GM19239 (cell line): ENCODE results near the gene KNTC1.
"Not testable (repeated sequence)": the region's sequence is repeated elsewhere in the genome, so short reads cannot be mapped to it uniquely, and the experiment has no call there.

Experiments used
- DNase-seq: peaks from one replicate; pipeline ENCODE4 v3.0.0; 2011; ENCODE audit warnings: low spot score; ENCODE audit not compliant: insufficient read length
- FAIRE-seq: peaks from 2 replicates; lab custom pipeline; 2011; peaks lifted over from hg19 to GRCh38; lab: Jason Lieb, UNC

The KNTC1 gene

DNA sequence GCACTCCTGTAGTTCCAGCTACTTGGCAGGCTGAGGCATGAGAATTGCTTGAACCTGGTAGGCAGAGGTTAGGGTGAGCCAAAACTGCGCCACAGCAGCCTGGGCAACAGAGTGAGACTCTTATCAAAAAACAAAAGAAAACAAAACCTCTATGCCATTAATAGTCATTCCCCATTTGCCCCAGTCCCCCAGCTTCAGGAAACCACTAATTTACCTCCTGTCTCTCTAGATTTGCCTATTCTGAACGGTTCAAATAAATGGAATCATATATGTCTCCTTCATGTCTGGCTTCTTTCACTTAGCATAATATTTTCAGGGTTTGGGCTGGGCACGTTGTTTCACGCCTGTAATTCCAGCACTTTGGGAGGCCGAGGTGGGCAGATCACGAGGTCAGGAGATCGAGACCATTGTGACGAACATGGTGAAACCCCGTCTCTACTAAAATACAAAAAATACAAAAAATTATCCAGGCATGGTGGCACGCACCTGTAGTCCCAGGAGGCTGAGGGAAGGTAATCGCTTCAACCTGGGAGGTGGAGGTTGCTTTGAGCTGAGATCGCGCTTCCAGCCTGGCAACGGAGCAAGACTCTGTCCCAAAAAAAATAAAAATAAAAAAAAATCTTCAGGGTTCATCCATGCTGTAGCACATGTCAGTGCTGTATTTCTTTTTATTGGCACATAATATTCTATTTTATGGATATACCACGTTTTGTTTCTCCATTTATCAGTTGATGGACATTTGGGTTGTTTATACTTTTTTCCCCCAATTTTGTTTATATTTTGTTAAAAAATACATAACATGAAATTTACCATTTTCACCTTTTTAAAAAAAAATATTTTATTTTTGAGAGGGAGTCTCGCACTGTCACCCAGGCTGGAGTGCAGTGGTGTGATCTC lies 31.9 kb downstream of the KNTC1 start:
- DNase-seq = no peak
- FAIRE-seq = peak; percentile 94

DNA sequence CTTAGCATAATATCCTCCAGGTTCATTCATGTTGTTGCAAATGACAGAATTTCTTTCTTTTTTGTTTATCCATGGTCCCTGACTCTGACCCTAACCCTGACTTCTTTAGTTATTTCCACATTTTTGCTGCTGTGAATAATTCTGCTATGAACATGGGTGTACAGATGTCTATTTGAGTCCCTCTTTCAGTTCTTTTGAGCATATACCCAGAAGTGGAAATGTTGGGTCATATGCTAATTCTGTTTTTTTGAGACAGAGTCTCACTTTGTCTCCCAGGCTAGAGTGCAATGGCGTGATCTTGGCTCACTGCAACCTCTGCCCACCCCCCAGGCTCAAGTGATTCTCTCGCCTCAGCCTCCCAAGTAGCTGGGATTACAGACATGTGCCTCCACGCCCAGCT lies 33.1 kb downstream of the KNTC1 start:
- FAIRE-seq = peak; percentile 28
- DNase-seq = no peak

DNA sequence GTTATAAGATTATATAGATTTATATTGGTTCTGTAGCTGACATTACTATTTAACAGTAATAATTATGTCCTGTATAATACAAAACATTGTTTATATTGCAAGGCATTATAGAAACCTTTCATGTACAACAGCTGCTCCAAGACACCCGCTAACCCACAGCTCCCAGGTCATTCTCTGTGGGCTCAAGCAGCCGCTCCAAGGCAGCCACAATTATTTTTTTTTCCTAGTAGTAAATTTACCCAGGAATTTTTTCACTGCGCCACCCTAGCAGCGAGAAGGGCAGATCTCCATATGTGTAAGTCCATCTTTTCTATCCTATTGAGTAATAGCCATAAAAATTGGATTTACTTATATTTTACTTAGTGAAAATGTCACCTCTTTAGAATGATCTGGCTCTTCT lies 36.3 kb downstream of the KNTC1 start:
- DNase-seq (no peak), FAIRE-seq (no peak)

DNA sequence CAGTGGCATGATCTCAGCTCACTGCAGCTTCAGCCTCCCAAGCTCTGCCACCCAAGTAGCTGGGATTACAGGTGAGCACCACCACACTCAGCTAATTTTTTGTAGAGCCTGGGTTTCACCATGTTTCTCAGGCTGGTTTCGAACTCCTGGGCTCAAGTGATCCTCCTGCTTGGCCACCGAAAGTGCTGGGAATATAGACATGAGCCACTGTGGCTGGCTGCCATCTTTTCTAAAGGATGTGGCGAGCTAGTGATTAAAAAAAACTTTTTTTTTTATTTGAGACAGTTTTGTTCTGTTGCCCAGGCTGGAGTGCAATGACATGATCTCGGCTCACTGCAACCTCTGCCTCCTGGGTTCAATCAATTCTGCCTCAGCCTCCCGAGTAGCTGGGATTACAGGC lies 39.8 kb downstream of the KNTC1 start:
- FAIRE-seq, DNase-seq: not testable (repeated sequence)

DNA sequence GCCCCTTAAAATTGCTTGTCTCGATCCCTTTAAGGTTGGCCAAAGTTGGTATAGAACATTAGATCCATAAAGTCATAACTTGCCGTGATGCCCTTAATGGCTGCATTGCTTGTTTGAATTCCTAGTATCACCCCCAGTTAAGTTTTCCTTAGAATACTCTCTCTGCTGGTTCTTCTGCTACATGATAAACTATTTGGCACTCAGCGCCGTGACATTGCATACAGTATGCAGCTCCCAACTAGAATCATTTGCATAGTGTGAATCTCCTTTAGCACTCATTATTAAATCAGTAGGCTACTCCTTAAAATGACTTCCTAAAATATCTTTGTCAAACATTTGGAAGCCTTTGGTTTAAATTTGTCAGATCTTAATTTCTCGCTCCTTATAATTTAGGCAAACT lies 42.2 kb downstream of the KNTC1 start:
- DNase-seq = no peak
- no peak for FAIRE-seq

DNA sequence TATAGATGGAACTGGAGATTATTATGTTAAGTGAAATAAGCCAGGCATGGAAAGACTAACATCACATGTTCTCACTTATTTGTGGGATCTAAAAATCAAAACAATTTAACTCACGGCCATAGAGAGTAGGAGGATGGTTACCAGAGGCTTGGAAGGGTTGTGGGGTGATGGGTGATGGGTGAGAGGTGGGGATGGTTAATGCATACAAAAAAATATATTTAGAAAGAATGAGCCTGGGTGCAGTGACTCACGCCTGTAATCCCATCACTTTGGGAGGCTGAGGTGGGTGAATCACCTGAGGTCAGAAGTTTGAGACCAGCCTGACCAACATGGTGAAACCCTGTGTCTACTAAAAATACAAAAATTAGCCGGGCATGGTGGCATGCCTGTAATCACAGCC lies 43.0 kb downstream of the KNTC1 start:
- FAIRE-seq, DNase-seq: not testable (repeated sequence)

DNA sequence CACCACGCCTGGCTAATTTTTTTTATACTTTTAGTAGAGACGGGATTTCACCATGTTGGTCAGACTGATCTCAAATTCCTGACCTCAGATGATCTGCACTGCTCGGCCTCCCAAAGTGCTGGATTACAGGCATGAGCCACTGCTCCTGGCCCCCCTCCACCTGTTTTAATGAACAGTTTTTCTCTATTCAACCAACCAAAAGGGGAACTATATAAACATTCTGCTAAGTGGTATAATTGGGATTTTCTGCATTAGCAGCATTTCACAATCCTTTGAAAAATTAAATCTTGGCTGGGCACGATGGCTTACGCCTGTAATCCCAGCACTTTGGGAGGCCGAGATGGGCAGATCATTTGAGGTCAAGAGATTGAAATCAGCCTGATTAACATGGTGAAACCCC lies 44.8 kb downstream of the KNTC1 start:
- no peak for DNase-seq
- FAIRE-seq = no peak

DNA sequence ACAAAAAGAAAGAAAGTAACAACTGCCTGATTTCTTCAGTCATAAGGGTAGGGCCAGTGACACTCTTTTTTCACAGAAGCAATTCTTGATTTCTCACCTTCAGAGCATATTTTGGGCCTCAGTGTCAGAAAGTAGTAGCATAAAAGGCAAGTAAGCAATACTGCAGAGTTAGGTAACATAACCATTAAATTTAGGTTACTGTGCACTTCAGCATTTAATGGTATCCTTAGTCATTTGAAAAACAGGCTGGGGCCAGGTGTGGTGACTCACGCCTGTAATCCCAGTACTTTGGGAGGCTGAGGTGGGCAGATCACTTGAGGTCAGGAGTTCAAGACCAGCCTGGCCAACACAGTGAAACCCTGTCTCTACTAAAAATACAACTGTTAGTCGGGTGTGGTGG lies 56.2 kb downstream of the KNTC1 start:
- FAIRE-seq, DNase-seq: not testable (repeated sequence)

DNA sequence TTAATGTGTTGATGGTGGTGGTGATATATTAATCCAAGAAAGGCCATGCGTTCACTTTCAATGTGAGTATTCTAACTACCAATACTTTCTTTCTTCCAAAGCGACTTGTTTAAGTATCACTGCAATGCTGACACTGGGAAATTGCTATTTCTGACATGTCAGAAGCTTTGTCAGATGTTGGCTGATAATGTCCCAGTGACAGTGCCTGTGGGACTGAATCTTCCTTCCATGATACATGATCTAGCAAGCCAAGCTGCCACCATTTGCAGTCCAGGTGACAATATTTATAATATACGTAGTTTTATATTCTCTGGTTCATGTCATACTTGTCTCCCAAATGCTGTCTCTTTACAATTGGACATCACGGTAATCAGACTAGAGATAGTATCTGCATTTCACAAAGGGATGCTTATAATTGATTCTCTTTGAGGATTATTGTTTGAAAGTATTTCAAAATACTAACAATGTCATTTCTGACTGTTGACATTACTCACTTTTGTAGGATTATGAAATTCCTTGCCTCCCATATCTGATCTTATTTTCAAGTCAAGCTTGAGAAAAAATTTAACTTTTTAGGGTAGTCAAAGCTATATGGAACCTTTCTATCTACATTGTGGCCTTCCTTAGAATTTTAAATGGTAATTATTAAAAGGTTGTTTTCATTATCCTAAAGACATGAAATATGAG lies 57.3 kb downstream of the KNTC1 start:
- DNase-seq (no peak), FAIRE-seq (no peak)

DNA sequence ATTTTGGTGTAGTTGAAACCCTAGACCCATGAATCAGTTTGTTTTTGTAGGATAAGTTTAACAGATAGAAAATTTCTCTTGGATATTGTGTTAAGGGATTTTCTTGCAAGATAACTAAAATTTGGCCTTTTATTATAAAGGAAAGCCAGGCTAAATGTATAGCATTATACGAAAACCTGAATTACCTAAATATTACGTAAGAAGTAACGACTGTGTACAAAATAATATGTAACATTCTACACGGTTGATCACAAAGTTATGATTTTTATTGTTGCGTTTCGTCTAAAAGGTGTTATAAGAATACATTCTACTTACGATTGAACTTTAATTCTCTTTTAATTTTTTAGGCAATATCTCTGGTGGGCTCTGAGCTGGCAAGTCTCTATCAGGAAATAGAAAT lies 63.9 kb downstream of the KNTC1 start:
- DNase-seq = no peak
- no peak for FAIRE-seq

DNA sequence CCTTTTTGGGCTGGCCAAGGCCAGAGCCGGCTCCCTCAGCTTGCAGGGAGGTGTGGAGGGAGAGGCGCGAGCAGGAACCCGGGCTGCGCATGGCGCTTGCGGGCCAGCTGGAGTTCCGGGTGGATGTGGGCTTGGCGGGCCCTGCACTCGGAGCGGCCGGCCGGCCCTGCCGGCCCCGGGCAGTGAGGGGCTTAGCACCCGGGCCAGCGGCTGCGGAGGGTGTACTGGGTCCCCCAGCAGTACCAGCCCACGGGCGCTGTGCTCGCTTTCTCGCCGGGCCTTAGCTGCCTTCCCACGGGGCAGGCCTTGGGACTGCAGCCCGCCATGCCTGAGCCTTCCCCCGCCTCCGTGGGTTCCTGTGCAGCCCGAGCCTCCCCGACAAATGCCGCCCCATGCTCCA lies 64.9 kb downstream of the KNTC1 start:
- DNase-seq, FAIRE-seq: not testable (repeated sequence)

DNA sequence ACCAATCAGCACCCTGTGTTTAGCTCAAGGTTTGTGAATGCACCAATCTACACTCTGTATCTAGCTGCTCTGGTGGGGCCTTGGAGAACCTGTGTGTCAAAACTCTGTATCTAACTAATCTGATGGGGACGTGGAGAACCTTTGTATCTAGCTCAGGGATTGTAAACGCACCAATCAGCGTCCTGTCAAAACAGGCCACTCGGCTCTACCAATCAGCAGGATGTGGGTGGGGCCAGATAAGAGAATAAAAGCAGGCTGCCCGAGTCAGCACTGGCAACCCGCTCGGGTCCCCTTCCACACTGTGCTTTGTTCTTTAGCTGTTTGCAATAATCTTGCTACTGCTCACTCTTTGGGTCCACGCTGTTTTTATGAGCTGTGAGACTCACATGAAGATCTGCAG lies 65.5 kb downstream of the KNTC1 start:
- not testable (repeated sequence) for DNase-seq, FAIRE-seq

DNA sequence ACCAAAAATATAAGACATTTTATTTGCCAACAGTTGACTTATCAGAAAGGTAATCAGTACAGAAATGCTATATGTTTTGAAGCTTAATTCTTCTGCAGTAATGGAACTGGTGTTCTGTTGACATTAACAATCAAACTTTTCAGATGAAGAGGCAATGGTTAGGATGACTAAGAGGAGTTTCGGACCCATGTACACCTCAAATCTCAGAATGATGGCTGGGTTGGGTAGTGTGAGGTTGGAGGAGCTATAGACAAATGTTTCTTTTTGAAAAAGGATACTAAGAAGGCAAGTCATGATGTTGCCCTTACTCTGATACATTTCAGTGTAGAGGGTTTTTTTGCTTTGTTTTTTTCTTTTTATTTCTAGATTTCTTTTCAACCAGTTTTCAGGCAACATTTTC lies 66.9 kb downstream of the KNTC1 start:
- DNase-seq = no peak
- no peak for FAIRE-seq

DNA sequence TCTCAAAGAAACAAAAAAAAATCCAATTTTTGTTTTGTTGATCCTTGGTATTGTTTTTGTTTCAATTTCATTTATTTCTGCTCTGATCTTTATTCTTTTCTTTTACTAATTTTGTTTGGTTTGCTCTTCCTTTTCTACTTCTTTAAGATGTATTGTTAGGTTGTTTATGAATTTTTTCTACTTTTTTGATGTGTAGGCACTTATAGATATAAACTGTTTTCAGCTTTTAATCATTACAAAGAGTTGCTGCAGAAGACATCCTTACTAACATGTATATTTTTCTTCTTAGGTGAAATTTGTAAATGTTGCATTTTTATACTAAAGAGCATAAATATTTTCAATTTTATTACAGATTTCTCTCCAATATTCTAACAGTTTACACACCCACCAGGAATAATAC lies 69.8 kb downstream of the KNTC1 start:
- no peak for FAIRE-seq
- no peak for DNase-seq

DNA sequence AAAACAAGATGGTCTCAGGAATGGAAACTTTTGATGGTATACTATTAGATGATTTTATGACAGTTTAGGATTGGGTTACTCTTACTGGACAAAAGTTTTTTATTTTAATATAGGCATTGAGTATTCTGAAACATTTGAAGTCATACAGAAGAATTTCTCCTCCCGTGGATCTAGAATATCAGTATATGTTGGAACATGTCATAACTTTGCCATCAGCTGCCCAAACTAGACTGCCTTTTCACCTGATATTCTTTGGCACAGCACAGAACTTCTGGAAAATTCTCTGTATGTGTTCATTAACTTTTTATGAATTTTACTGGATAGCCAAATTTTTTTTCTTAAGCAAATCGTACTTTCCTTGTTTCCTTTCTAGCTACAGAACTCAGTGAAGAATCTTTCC lies 75.4 kb downstream of the KNTC1 start:
- FAIRE-seq (no peak), DNase-seq (no peak)

DNA sequence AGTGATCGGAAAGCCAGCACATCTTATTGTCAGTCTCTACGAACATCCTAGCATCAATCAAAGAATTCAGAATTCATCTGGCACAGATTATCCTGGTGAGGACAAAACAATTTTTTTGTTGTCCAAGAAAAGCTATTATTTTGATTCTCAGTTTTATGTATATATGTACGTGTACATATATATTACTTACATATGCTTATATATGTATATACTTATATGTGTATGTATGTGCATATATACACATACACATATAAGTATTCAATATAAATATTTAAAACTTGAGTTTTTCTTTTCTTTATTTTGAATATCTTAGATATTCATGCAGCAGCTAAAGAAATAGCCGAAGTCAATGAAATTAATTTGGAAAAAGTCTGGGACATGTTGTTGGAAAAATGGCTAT lies 77.9 kb downstream of the KNTC1 start:
- no peak for FAIRE-seq
- DNase-seq = no peak

DNA sequence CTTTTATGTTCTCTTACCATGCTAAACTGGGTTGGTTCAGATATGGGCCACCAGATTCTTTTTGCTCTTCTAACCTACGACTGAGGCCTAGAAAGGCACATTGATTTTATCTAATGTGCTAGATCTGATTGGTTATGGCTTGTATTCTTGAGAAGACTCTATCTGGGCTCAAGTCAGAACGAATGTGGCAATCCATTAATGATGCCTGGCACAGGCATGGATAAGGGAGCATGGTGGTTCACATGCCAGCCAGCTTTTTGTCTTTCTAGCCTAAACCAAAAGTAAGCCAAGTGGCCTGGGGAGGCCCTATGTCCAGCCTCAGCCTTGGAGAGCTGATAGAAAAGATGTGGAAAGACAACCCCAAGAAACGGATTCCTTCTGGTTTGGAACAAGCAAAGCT lies 82.7 kb downstream of the KNTC1 start:
- no peak for DNase-seq
- FAIRE-seq = no peak

DNA sequence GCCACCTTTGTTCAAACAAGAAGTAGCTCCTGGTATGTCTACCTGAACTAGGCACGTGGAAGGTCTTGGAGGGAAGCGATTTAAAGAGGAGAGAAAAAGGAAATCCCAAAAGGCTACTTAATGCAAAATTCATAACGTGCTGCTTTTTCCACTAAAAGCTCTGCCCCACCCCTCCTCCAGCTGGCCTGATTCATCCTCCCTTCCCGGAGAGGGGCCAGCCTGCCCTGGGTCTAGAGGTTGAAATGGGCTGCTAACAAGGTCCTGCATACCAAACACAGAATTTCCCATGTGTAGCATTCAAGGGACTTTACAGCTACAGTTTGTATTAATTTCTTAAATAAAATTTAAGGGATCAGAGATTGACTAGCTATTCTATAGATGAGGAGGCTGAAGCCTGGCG lies 83.2 kb downstream of the KNTC1 start:
- no peak for FAIRE-seq
- DNase-seq = no peak

DNA sequence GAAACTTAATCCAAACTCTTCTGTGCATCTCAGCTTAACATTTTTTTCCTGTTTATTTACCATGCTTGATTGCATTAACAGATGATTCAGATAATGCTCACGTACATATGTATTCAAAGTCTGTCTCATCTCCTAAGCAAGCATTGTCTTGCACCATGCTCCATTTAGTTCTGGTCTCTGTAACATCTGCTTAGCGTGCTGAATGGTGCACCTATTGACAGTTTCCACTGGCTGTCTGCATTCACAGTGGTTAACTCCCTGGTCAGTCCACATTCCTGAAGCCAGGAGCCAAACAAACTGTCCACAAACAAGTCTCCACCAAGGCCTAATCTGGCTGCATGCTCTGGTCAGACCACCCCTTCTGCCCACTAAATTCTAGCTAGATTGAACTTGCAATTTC lies 83.9 kb downstream of the KNTC1 start:
- FAIRE-seq (no peak), DNase-seq (no peak)

DNA sequence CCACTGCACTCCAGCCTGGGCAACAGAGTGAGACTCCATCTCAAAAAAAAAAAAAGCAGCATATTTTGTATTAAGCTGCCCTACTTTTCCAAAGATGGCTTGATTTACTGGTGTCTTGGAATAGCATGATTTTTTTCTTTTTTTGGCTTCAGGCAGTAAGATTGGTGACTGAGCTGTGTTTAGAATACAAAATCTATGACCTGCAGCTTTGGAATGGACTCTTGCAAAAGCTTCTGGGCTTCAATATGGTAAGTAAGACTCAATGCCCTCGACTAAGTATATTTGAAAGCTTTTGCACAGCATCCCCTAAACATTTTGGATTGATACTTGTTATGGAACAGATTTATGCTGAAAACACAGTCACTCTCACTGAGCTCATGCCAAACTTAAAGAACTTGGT lies 87.8 kb downstream of the KNTC1 start:
- FAIRE-seq (no peak), DNase-seq (no peak)

DNA sequence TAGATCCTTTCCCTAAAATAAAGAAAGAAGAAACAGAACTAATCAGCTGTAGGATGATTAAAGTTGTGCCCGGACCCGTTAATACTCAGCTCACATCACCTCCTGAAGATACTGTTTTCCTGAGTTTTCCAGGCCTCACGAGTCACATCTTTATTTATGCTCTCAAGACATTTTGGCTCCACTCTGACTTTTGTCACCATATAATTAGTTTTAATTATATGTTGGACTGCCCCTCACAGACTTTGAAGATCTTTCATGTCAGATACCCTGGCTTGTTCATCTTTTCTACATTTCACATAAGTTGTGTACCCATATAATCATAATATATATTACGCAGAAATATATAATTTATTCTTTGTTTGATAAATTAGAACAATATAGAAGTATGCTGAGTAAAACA lies 88.7 kb downstream of the KNTC1 start:
- DNase-seq = no peak

DNA sequence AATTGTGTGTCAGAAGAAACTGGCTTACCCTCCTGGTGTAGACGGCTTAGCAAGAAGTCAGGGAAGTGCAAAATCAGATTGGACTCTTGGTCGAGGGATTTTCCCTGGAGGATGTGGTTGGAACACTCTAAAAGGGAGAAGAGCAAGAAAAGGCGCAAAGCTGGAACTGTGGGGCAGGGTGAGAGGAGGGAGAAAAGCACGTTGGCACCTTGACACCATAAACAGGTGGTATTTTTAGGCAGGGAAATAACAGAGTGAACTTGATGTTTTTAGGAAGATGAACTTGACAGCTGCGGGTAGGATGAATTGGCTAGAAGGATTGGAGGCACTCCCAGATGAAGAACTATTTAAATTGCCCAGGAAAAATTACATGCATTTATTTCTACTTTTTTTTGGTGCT lies 108.4 kb downstream of the KNTC1 start:
- no peak for FAIRE-seq

More for the DNA sequence above, 88.7 kb downstream of the KNTC1 start:
- FAIRE-seq = no peak

More for the DNA sequence above, 108.4 kb downstream of the KNTC1 start:
- DNase-seq = no peak
